Measurements from ENCODE around the gene TOGARAM1.
A peak's percentile ranks its signal among the peaks of the same experiment; 100 is the strongest.

TOGARAM1 gene

GRCh38 chr14:44960646-44961045 is 1.3 kb upstream of the TOGARAM1 start:
- TF ChIP-seq CTCF (IDR thresholded peaks at IDR 0.05; ENCODE audit: control insufficient read depth, insufficient read depth, low read depth, low read length, missing control alignments), result no peak
- peak overlapping the region; percentile 83 for H3K4me3 ChIP-seq (ENCODE audit: control insufficient read depth, low read depth, low read length)
- DNase-seq (ENCODE audit: low read depth), result no peak

- no peak for TF ChIP-seq CTCF (IDR thresholded peaks at IDR 0.05; ENCODE audit: control insufficient read depth, insufficient read depth, low read depth, low read length, missing control alignments)
- H3K4me3 ChIP-seq (ENCODE audit: control insufficient read depth, low read depth, low read length), result peak overlapping the region; percentile 83
Measured at GRCh38 chr14:44961151-44961553, 838 bp upstream of the TOGARAM1 start.

GRCh38 chr14:44962334-44963043 is 499 bp downstream of the TOGARAM1 start:
- DNase-seq (ENCODE audit: low read depth), result no peak
- peak overlapping the region; percentile 83 for H3K4me3 ChIP-seq (ENCODE audit: control insufficient read depth, low read depth, low read length)
- no peak for TF ChIP-seq CTCF (IDR thresholded peaks at IDR 0.05; ENCODE audit: control insufficient read depth, insufficient read depth, low read depth, low read length, missing control alignments)

More at GRCh38 chr14:44961151-44961553, 838 bp upstream of the TOGARAM1 start:
- DNase-seq (ENCODE audit: low read depth), result no peak

- TF ChIP-seq CTCF (IDR thresholded peaks at IDR 0.05; ENCODE audit: control insufficient read depth, insufficient read depth, low read depth, low read length, missing control alignments), result no peak
- DNase-seq (ENCODE audit: low read depth), result no peak
- H3K4me3 ChIP-seq (ENCODE audit: control insufficient read depth, low read depth, low read length), result peak overlapping the region; percentile 83
Measured at GRCh38 chr14:44963044-44963528, 1.1 kb downstream of the TOGARAM1 start.

- no peak for TF ChIP-seq CTCF (IDR thresholded peaks at IDR 0.05; ENCODE audit: control insufficient read depth, insufficient read depth, low read depth, low read length, missing control alignments)
- peak overlapping the region; percentile 83 for H3K4me3 ChIP-seq (ENCODE audit: control insufficient read depth, low read depth, low read length)
- DNase-seq (ENCODE audit: low read depth), result no peak
Measured at GRCh38 chr14:44963775-44964380, 1.9 kb downstream of the TOGARAM1 start.

- no peak for TF ChIP-seq CTCF (IDR thresholded peaks at IDR 0.05; ENCODE audit: control insufficient read depth, insufficient read depth, low read depth, low read length, missing control alignments)
- no peak for DNase-seq (ENCODE audit: low read depth)
- H3K4me3 ChIP-seq (ENCODE audit: control insufficient read depth, low read depth, low read length), result peak overlapping the region; percentile 9; the same call in 1 of the 2 replicates
Measured at GRCh38 chr14:44966601-44967336, 4.8 kb downstream of the TOGARAM1 start.
